ENCODE results near the gene FEM1B.
A peak's percentile ranks its signal among the peaks of the same experiment; 100 is the strongest.
"Not testable (repeated sequence)": the region's sequence is repeated elsewhere in the genome, so short reads cannot be mapped to it uniquely, and the experiment has no call there.

FEM1B gene

GRCh38 chr15:68277603-68278344 is at the start of gene FEM1B:
FEM1B (plus strand) TSS chr15:68277745; CDS start chr15:68278418, 673 bp downstream.
- DNase-seq (ENCODE audit: low read depth, low spot score) = peak; percentile 68

- no peak for DNase-seq (ENCODE audit: low read depth, low spot score)
Measured at GRCh38 chr15:68228143-68228970, 49.2 kb upstream of the FEM1B start.

GRCh38 chr15:68228971-68229385 is 48.6 kb upstream of the FEM1B start:
- no peak for DNase-seq (ENCODE audit: low read depth, low spot score)

GRCh38 chr15:68229386-68230156 is 48.0 kb upstream of the FEM1B start, which contains the start of gene CLN6:
CLN6 (minus strand) TSS chr15:68229728; CDS start chr15:68229584, 144 bp downstream.
- peak; percentile 58 for DNase-seq (ENCODE audit: low read depth, low spot score)

GRCh38 chr15:68230157-68231100 is 47.1 kb upstream of the FEM1B start:
- DNase-seq (ENCODE audit: low read depth, low spot score) = no peak

DNA sequence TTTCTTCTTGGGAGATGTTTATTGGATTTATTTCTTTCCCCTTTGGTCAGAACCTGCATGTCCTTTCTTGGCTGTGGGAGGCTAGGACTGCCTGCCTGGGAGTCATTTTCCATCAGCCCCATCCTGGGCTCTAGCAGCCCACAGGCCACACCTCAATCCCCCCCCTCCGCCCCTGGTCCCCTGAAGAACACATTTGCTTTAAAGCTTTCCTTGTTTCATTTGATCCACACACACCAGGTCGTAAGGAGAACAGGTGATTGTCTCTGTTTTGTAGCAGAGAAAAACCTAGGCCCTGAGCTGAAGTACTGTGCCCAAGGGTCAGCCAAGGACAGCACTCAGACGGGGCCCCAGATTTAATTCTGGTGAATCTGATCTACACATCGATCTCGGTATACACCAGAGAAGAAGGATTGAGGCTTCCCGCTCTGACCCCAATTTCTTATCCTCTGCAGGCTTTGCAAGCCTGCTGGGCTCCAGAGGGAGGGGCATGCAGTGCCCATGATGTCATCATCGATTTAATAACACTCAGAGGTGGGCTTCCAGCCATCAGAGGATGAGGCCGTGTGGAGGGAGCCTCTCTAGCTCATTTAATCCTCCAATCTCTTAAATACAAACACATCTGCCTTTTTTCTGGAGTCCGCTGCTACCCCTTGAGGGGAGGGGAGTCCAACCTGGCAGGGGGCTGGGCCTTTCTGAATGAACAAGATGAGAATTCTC is 46.3 kb upstream of the FEM1B start:
- no peak for DNase-seq (ENCODE audit: low read depth, low spot score)

GRCh38 chr15:68232449-68232848 is 45.1 kb upstream of the FEM1B start:
- DNase-seq (ENCODE audit: low read depth, low spot score) = no peak

GRCh38 chr15:68232937-68233336 is 44.6 kb upstream of the FEM1B start:
- no peak for DNase-seq (ENCODE audit: low read depth, low spot score)

- DNase-seq (ENCODE audit: low read depth, low spot score) = no peak
Measured at GRCh38 chr15:68234060-68234459, 43.5 kb upstream of the FEM1B start.

DNA sequence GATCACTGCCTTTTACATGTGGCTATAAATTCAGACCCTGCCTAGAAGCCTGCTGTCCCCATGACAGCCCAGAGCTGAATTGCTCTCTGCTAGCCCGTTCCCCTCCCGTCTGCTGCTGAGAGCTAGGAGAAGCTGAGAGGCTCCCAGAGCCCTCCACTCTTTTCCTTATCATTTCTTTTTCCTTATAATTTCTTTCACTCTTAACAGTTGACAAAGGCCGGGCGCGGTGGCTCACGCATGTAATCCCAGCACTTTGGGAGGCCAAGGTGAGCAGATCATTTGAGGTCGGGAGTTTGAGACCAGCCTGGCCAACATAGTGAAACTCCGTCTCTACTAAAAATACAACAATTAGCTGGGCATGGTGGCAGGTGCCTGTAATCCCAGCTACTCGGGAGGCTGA is 43.0 kb upstream of the FEM1B start:
- not testable (repeated sequence) for DNase-seq (ENCODE audit: low read depth, low spot score)

- DNase-seq (ENCODE audit: low read depth, low spot score) = no peak
Measured at GRCh38 chr15:68235022-68235421, 42.5 kb upstream of the FEM1B start.

DNA sequence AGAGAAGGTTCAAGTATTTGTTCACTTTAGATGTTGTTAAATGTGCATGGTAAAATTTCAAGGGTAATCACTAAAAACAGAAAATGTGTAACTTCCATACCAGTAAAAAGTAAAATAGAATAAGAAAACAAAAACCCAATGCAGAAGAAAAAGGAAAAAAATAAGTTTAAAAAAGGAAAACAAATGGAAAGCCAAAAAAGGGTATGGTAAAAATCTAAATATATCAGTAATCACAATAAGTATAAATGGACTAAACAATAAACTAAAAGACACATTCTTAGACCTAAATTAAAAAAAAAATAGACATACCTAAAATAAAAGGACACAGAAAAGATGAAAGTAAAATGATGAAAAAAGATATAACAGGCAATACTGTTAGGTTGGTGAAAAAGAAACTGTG is 38.5 kb upstream of the FEM1B start:
- no peak for DNase-seq (ENCODE audit: low read depth, low spot score)

DNA sequence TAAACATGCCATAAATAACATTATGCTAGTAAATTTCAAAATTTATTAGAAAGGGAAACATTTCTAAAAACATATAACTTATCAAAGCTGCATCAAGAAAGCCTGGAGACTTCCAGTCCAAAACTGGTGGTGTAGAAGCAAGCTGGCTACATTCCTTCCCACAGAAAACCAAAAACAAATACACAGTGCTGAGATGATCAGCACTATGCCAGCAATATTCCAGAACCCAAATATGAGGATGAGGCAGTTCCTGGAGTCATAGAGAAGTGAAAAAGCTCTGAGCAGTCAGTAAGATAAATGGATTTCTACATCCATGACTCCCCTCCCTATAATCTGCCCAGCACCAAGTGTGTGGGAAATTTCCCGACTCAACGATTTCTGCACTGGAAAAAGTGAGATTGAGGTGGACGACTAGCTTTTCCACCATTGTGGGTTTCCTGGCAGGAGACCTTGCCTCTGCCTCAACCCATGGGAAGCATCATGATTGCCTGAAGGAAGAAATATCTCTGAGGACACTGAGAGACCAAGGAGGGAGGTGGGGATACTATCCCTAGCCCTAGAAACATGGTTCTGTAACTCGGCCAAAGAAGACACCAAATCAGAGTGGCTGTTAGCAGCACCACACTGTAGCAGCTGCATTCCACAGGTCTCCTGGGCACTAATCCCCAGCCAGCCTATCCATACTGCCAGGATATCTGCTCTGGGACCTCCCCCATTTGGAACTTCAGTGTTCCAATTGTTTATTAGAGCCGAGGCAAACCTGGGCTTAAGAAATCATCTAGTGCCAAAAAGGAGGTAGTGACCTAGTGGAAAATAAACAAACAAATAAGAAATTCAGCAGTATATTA is 36.2 kb upstream of the FEM1B start:
- DNase-seq (ENCODE audit: low read depth, low spot score) = no peak

- DNase-seq (ENCODE audit: low read depth, low spot score) = no peak
Measured at GRCh38 chr15:68244235-68244634, 33.3 kb upstream of the FEM1B start.

- DNase-seq (ENCODE audit: low read depth, low spot score) = no peak
Measured at GRCh38 chr15:68249058-68249713, 28.4 kb upstream of the FEM1B start.

DNA sequence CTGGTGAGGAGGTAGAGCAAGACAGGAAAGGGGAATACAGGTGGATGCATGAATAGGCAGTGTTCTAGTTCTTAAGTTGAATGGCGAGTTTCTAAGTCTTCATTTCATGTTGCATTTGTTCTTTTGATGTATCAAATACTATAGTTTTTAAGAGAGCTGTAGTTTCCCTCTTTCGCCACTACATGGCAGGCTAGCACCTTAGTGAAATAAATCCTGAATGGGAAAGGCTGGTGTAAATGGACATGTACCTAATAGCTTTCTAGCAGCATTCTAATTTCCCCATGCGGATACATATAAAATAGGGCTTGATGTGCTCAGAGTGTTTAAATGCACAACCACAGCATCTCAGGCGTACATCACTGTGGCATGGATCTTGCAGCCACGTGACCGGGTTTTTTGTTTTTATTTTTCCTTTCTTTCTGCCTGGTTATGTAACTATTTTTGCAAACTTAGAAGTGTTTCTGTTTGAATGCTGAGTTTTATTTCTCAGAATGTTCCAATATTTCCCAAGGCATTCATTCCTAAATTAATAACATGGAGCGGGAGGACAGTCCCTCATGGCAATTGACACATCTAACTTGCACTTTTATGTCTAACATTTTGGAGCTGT is 24.5 kb upstream of the FEM1B start:
- DNase-seq (ENCODE audit: low read depth, low spot score) = peak; percentile 18

GRCh38 chr15:68256675-68257450 is 20.7 kb upstream of the FEM1B start:
- peak; percentile 21 for DNase-seq (ENCODE audit: low read depth, low spot score)

- DNase-seq (ENCODE audit: low read depth, low spot score) = no peak
Measured at GRCh38 chr15:68258692-68259091, 18.9 kb upstream of the FEM1B start.
